Thymus (tissue), 11 donors: ENCODE results near the gene TMCO4. TPM values are rescaled to one million over a fixed set of nuclear protein-coding genes. Genes with fewer than 3 reads are reported as not detected.
A peak's percentile ranks its signal among the peaks of the same experiment; 100 is the strongest.

Source experiments
- DNase-seq, 9 donors: peaks; one replicate each; pipeline ENCODE4 v3.0.0-alpha.2; 2013; ENCODE audit warnings: low spot score in 9 of 9, low read depth in 6 of 9, missing footprints in 1 of 9
- H3K27ac ChIP-seq, 2 donors: one replicate each; pipeline ENCODE4 v1.5.1; 2013; ENCODE audit warnings: control low read depth in 1 of 2, low read depth in 1 of 2, low read length in 1 of 2, mild to moderate bottlenecking in 1 of 2, moderate library complexity in 1 of 2
- H3K27me3 ChIP-seq, 2 donors: one replicate each; pipeline ENCODE4 v1.5.1; 2013; ENCODE audit warnings: low read length in 1 of 2; ENCODE audit not compliant: control insufficient read depth in 2 of 2, insufficient read depth in 1 of 2
- H3K36me3 ChIP-seq, 2 donors: one replicate each; pipeline ENCODE4 v1.5.1; 2013; ENCODE audit warnings: low read length in 1 of 2, mild to moderate bottlenecking in 1 of 2, moderate library complexity in 1 of 2; ENCODE audit not compliant: control insufficient read depth in 2 of 2, insufficient read depth in 2 of 2
- H3K4me1 ChIP-seq, 2 donors: one replicate each; pipeline ENCODE4 v1.5.1; 2013; ENCODE audit warnings: low read length in 2 of 2; ENCODE audit not compliant: control insufficient read depth in 2 of 2, insufficient read depth in 2 of 2
- H3K4me3 ChIP-seq, 2 donors: one replicate each; pipeline ENCODE4 v1.5.1; 2013; ENCODE audit warnings: low read length in 2 of 2, control low read depth in 1 of 2, mild to moderate bottlenecking in 1 of 2
- H3K9me3 ChIP-seq, 2 donors: one replicate each; pipeline ENCODE4 v1.5.1; 2013; ENCODE audit warnings: low read length in 1 of 2, mild to moderate bottlenecking in 1 of 2; ENCODE audit not compliant: control insufficient read depth in 2 of 2, insufficient read depth in 1 of 2
- WGBS: extraction: QIAGEN DNeasy Blood & Tissue Kit; methylation state at CpG from one replicate; pipeline ENCODE4 v1.1.7; 2013; 5-methylcytosine and 5-hydroxymethylcytosine counted together
- polyA plus RNA-seq: library from polyadenylated mRNA; stranded (reverse); fragments of 200-250 nt; gene quantifications from one replicate; pipeline ENCODE4 v1.2.3, GENCODE V29; 2013
- total RNA-seq: library from RNA; stranded (reverse); fragments of 120-200 nt; gene quantifications from one replicate; pipeline ENCODE4 v1.2.4, GENCODE V29; 2013
- donor health status: healthy.

Gene TMCO4
- total and polyA plus RNA-seq, 2 donors, result 6.0 to 11.5 TPM

GRCh38 chr1:19815801-19816736 is 16.4 kb upstream of the TMCO4 start:
- Histone ChIP-seq H3K27ac (no peak overlapping the region), H3K9me3 (no peaks in the 10 kb centered on the region), H3K4me3 (no peak overlapping the region), H3K27me3 (peaks cover 0 to 2% of the 10 kb centered on the region in 2 donors), H3K4me1 (peaks cover 0 to 4% of the 10 kb centered on the region in 2 donors), H3K36me3 (no peaks in the 10 kb centered on the region)
- WGBS, result 63% methylated on average over 15 of the region's 15 CpGs
- peak in 3 of 9 donors; percentile 15 to 53 (median 22) for DNase-seq

GRCh38 chr1:19814681-19815503 is 15.2 kb upstream of the TMCO4 start, which contains the start of gene RNF186:
Gene RNF186 (minus strand): TSS chr1:19815283. CDS start chr1:19815101, 182 bp downstream.
- no peak for DNase-seq
- Histone ChIP-seq H3K27ac (no peak within 1 kb of the TSS), H3K4me3 (no peak within 1 kb of the TSS), H3K4me1 (peaks cover 0 to 4% of the 10 kb centered on the region in 2 donors), H3K9me3 (no peaks in the 10 kb centered on the region), H3K36me3 (no peaks in the 10 kb centered on the region), H3K27me3 (peaks cover 0 to 2% of the 10 kb centered on the region in 2 donors)
- 95% methylated on average over 22 of the region's 22 CpGs for WGBS

GRCh38 chr1:19814244-19814661 is 14.5 kb upstream of the TMCO4 start:
- H3K27ac ChIP-seq, result no peak overlapping the region
- no peaks in the 10 kb centered on the region for H3K36me3 ChIP-seq
- H3K4me1 ChIP-seq, result peaks cover 0 to 4% of the 10 kb centered on the region in 2 donors
- H3K9me3 ChIP-seq, result no peaks in the 10 kb centered on the region
- H3K27me3 ChIP-seq, result peaks cover 0 to 2% of the 10 kb centered on the region in 2 donors
- WGBS, result 95% methylated on average over 15 of the region's 15 CpGs
- no peak overlapping the region for H3K4me3 ChIP-seq
- DNase-seq, result no peak

- WGBS, result 93% methylated on average over 4 of the region's 4 CpGs
- H3K4me1 ChIP-seq, result peaks cover 0 to 4% of the 10 kb centered on the region in 2 donors
- H3K4me3 ChIP-seq, result no peak overlapping the region
- no peak overlapping the region for H3K27ac ChIP-seq
- H3K36me3 ChIP-seq, result no peaks in the 10 kb centered on the region
- H3K9me3 ChIP-seq, result no peaks in the 10 kb centered on the region
- no peak for DNase-seq
- peaks cover 0 to 2% of the 10 kb centered on the region in 2 donors for H3K27me3 ChIP-seq
Measured at GRCh38 chr1:19813643-19813960, 13.9 kb upstream of the TMCO4 start.

- H3K36me3 ChIP-seq, result no peaks in the 10 kb centered on the region
- H3K4me3 ChIP-seq, result no peak overlapping the region
- 84% methylated on average over 15 of the region's 15 CpGs for WGBS
- peaks cover 0 to 2% of the 10 kb centered on the region in 2 donors for H3K27me3 ChIP-seq
- DNase-seq, result no peak
- H3K9me3 ChIP-seq, result no peaks in the 10 kb centered on the region
- no peak overlapping the region for H3K27ac ChIP-seq
- H3K4me1 ChIP-seq, result peaks cover 0 to 4% of the 10 kb centered on the region in 2 donors
Measured at GRCh38 chr1:19812875-19813642, 13.3 kb upstream of the TMCO4 start.

GRCh38 chr1:19811206-19811851 is 11.6 kb upstream of the TMCO4 start:
- WGBS, result 67% methylated on average over 5 of the region's 5 CpGs
- Histone ChIP-seq H3K27me3 (peaks cover 0 to 2% of the 10 kb centered on the region in 2 donors), H3K36me3 (no peaks in the 10 kb centered on the region), H3K4me1 (peaks cover 0 to 4% of the 10 kb centered on the region in 2 donors), H3K27ac (no peak overlapping the region), H3K4me3 (no peak overlapping the region), H3K9me3 (no peaks in the 10 kb centered on the region)
- peak in 1 of 9 donors; percentile 12 for DNase-seq

GRCh38 chr1:19809044-19809750 is 9.5 kb upstream of the TMCO4 start:
- no peak for DNase-seq
- H3K4me1 ChIP-seq, result no peaks in the 10 kb centered on the region
- H3K9me3 ChIP-seq, result no peaks in the 10 kb centered on the region
- no peaks in the 10 kb centered on the region for H3K36me3 ChIP-seq
- H3K27ac ChIP-seq, result no peak overlapping the region
- no peak overlapping the region for H3K4me3 ChIP-seq
- WGBS, result 93% methylated on average over 13 of the region's 13 CpGs
- H3K27me3 ChIP-seq, result peaks cover 0 to 2% of the 10 kb centered on the region in 2 donors

GRCh38 chr1:19808351-19808750 is 8.6 kb upstream of the TMCO4 start:
- H3K9me3 ChIP-seq, result no peaks in the 10 kb centered on the region
- H3K36me3 ChIP-seq, result no peaks in the 10 kb centered on the region
- H3K27me3 ChIP-seq, result no peaks in the 10 kb centered on the region
- no peak overlapping the region for H3K27ac ChIP-seq
- H3K4me3 ChIP-seq, result no peak overlapping the region
- WGBS, result 95% methylated on average over 7 of the region's 7 CpGs
- no peaks in the 10 kb centered on the region for H3K4me1 ChIP-seq
- DNase-seq, result no peak
